ACHN (cell line): ENCODE data around the gene PPIE.
"Not testable (repeated sequence)": the region's sequence is repeated elsewhere in the genome, so short reads cannot be mapped to it uniquely, and the experiment has no call there.

Source experiments
- DNase-seq: peaks from one replicate; pipeline ENCODE4 v3.0.0-alpha.2; 2015
- in situ Hi-C: cut with HindIII; loops from 2 replicates; pipeline ENCODE4 v1.10.0; 2017; ENCODE audit warnings: low sequenced_read_pairs, low pct_ligation_motif_present, low pct_unique_long_range_greater_than_20kb

PPIE gene

GRCh38 chr1:39788758-39789570 lies 50.3 kb downstream of the PPIE start, which contains the start of gene BMP8B:
Gene BMP8B (minus strand): TSS chr1:39788865. CDS start chr1:39788485, 380 bp downstream.
- in situ Hi-C loops: no loop called here
- peak; percentile 66 for DNase-seq

- in situ Hi-C loops: no loop called here
These were observed 51.0 kb downstream of the PPIE start for GRCh38 chr1:39789571-39790110.

GRCh38 chr1:39791838-39792237 lies 53.2 kb downstream of the PPIE start:
- in situ Hi-C loops: no loop called here

More at GRCh38 chr1:39789571-39790110, 51.0 kb downstream of the PPIE start:
- DNase-seq: no peak

GRCh38 chr1:39795651-39796050 lies 57.0 kb downstream of the PPIE start:
- DNase-seq: no peak
- in situ Hi-C loops: no loop called here

More at GRCh38 chr1:39791838-39792237, 53.2 kb downstream of the PPIE start:
- no peak for DNase-seq

- peak; percentile 86 for DNase-seq
- in situ Hi-C loops: not testable (repeated sequence)
These were observed 60.4 kb downstream of the PPIE start for GRCh38 chr1:39798859-39799769.

- in situ Hi-C loops: no loop called here
- DNase-seq: peak; percentile 82
These were observed 61.2 kb downstream of the PPIE start for GRCh38 chr1:39799770-39800470.

GRCh38 chr1:39800471-39800835 lies 61.8 kb downstream of the PPIE start:
- in situ Hi-C loops: no loop called here

GRCh38 chr1:39802496-39803260 lies 64.0 kb downstream of the PPIE start:
- DNase-seq: no peak
- in situ Hi-C loops: no loop called here

More at GRCh38 chr1:39800471-39800835, 61.8 kb downstream of the PPIE start:
- no peak for DNase-seq

GRCh38 chr1:39805385-39805784 lies 66.7 kb downstream of the PPIE start:
- DNase-seq: no peak
- in situ Hi-C loops: no loop called here

GRCh38 chr1:39808784-39809517 lies 70.3 kb downstream of the PPIE start:
- in situ Hi-C loops: no loop called here
- DNase-seq: no peak

- in situ Hi-C loops: no loop called here
- DNase-seq: no peak
These were observed 74.2 kb downstream of the PPIE start for GRCh38 chr1:39812913-39813312.
